HEK293 (cell line): ENCODE data around the gene GATAD2A.

Experiments used
- KLF1 ChIP-seq: fragments of 450-650 bp; formaldehyde crosslinking; IDR thresholded peaks from 2 replicates; pipeline ENCODE4 v1.5.1; 2016; ENCODE audit warnings: missing biosample characterization, missing genetic modification characterization
- KLF17 ChIP-seq: fragments of 450-650 bp; formaldehyde crosslinking; IDR thresholded peaks from 2 replicates; pipeline ENCODE4 v1.5.1; 2016; ENCODE audit warnings: missing biosample characterization, missing genetic modification characterization
- KLF8 ChIP-seq: fragments of 450-650 bp; formaldehyde crosslinking; IDR thresholded peaks from 2 replicates; pipeline ENCODE4 v1.5.1; 2016; ENCODE audit warnings: missing biosample characterization, missing genetic modification characterization
- PATZ1 ChIP-seq: fragments of 450-650 bp; formaldehyde crosslinking; IDR thresholded peaks from 2 replicates; pipeline ENCODE4 v1.5.1; 2016; ENCODE audit warnings: missing biosample characterization, missing genetic modification characterization
- PRDM10 ChIP-seq: fragments of 450-650 bp; formaldehyde crosslinking; IDR thresholded peaks from 2 replicates; pipeline ENCODE4 v1.5.1; 2016; ENCODE audit warnings: missing biosample characterization, missing genetic modification characterization
- SCRT2 ChIP-seq: fragments of 450-650 bp; formaldehyde crosslinking; IDR thresholded peaks from 2 replicates; pipeline ENCODE4 v1.5.1; 2016; ENCODE audit warnings: missing biosample characterization, missing genetic modification characterization
- SP7 ChIP-seq: fragments of 450-650 bp; formaldehyde crosslinking; IDR thresholded peaks from 2 replicates; pipeline ENCODE4 v1.5.1; 2016; ENCODE audit warnings: missing biosample characterization, missing genetic modification characterization
- WT1 ChIP-seq: fragments of 450-650 bp; formaldehyde crosslinking; IDR thresholded peaks from 2 replicates; pipeline ENCODE4 v1.5.1; 2016; ENCODE audit warnings: missing biosample characterization, missing genetic modification characterization
- ZBTB20 ChIP-seq: fragments of 450-650 bp; formaldehyde crosslinking; IDR thresholded peaks from 2 replicates; pipeline ENCODE4 v1.5.1; 2016; ENCODE audit warnings: missing biosample characterization, missing genetic modification characterization
- ZFHX2 ChIP-seq: fragments of 450-650 bp; formaldehyde crosslinking; conservative IDR thresholded peaks from 2 replicates; pipeline ENCODE4 v1.5.1; 2016; ENCODE audit warnings: missing biosample characterization, missing genetic modification characterization
- ZIC2 ChIP-seq: fragments of 450-650 bp; formaldehyde crosslinking; IDR thresholded peaks from 2 replicates; pipeline ENCODE4 v1.5.1; 2016; ENCODE audit warnings: missing biosample characterization, missing genetic modification characterization
- ZNF10 ChIP-seq: fragments of 450-650 bp; formaldehyde crosslinking; IDR thresholded peaks from 2 replicates; pipeline ENCODE4 v1.5.1; 2017; ENCODE audit warnings: missing biosample characterization, missing genetic modification characterization
- ZNF2 ChIP-seq: fragments of 450-650 bp; formaldehyde crosslinking; IDR thresholded peaks from 2 replicates; pipeline ENCODE4 v1.5.1; 2016; ENCODE audit warnings: missing biosample characterization, missing genetic modification characterization
- ZNF362 ChIP-seq: fragments of 450-650 bp; formaldehyde crosslinking; IDR thresholded peaks from 2 replicates; pipeline ENCODE4 v1.5.1; 2016; ENCODE audit warnings: missing biosample characterization, missing genetic modification characterization
- ZNF513 ChIP-seq: fragments of 450-650 bp; IDR thresholded peaks from 2 replicates; pipeline ENCODE4 v1.5.1; 2018; ENCODE audit warnings: missing biosample characterization, missing genetic modification characterization
- ZNF629 ChIP-seq: fragments of 450-650 bp; formaldehyde crosslinking; IDR thresholded peaks from 2 replicates; pipeline ENCODE4 v1.5.1; 2017; ENCODE audit warnings: missing biosample characterization, missing genetic modification characterization

Gene GATAD2A

DNA sequence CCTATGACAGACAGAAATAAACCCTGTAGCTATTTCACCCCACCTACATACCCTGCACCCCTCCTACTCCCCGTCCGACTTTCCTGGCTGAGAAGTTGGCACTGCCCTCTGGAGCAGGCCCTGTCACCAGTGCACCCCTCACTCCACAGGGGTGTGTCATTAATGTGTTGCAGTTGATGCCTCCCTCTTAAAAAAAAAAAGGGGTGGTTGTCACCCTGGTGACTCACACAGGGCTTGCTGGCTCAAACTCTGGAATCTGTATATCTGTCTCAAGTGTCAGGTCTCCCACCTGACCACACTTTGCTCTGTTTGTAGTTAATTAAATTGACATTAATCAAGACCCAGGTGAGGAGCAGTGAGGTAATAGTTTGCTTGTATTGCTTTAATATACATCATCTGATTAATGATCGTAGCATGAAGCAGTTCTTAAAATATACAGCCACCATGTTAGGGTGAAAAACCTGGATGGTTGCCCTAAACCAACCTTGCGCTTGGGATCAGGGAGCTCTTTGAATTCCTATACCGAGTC, 2.0 kb upstream of the GATAD2A start (continued):
- TF ChIP-seq SCRT2 (tag by site-specific recombination) (0 out of 2 replicates have a peak, but pooled peaks have one; percentile 21), KLF8 (tag by site-specific recombination) (peak; percentile 62; the same call in 1 of the 2 replicates), ZIC2 (tag by site-specific recombination) (peak; percentile 24; the same call in 1 of the 2 replicates), WT1 (tag by site-specific recombination) (peak; percentile 68), KLF1 (tag by site-specific recombination) (peak; percentile 39), KLF17 (0 out of 2 replicates have a peak, but pooled peaks have one; percentile 33), SP7 (tag by site-specific recombination) (peak; percentile 59; the same call in 1 of the 2 replicates), ZBTB20 (tag by site-specific recombination) (peak; percentile 97), ZNF629 (tag by site-specific recombination) (peak; percentile 50; the same call in 1 of the 2 replicates), ZNF10 (tag by site-specific recombination) (0 out of 2 replicates have a peak, but pooled peaks have one; percentile 54), PRDM10 (peak; percentile 73), ZNF362 (tag by site-specific recombination) (peak; percentile 80), PATZ1 (tag by site-specific recombination) (peak; percentile 41; the same call in 1 of the 2 replicates), ZNF2 (tag by site-specific recombination) (no peak), ZNF513 (tag by site-specific recombination) (no peak), ZFHX2 (peak; percentile 57)
